NT2/D1 (cell line): ENCODE measurements around the gene LRRC4B.

ENCODE experiments used
- SUZ12 ChIP-seq: IDR thresholded peaks from 2 replicates; pipeline ENCODE4 v1.6.1; 2011; ENCODE audit not compliant: insufficient read length, insufficient read depth; ENCODE audit errors: extremely low read depth
- YY1 ChIP-seq: IDR thresholded peaks from 2 replicates; pipeline ENCODE4 v1.6.1; 2011; ENCODE audit not compliant: insufficient read length, insufficient read depth

DNA sequence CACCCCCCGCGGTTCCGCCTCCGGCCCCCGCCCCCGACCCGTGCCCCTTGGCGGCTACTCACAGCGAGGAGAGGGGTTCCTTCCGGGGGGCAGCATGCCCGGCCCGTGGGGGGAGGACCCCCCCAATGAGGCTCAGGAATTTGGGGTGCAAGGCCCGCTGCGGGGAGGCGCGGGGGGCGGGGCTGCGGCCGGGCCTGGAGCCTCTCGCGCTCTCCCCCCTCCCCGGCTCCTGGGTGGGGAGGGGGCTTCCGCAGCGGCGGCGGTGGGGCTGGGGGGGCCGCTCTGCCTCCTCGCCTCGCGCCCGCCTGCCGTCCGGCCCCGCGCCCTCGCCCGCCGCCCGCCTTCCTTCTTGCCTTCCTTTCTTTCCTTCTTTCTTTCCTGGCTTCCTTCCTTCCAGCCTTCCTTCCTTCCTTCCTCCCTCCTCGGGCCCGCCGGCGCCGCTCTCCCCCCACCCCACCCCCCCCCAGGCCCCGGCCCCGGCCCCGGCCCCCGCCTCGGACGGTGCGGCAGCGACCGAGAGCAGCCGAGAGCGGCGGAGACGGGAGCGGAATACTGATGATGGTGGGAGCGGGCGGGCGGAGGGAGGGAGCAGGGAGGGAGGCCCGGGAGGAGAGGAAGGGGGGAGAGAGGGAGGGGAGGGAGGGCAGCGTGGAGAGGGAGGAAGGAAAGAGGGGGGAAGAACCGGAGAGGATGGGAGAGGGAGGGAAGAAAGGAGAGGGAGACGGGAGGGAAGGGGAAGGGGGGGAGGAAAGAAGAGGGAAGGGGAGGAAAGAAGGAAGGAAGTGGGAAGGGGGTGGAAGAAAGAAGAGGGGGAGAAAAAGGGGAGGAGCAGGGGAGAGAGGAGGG is at the start of gene LRRC4B:
- TF ChIP-seq YY1 (no peak), SUZ12 (no peak)
